ENCODE measurements around the gene PTPN13.

GRCh38 chr4:86706923-86707597, 112.9 kb downstream of the PTPN13 start:
- TF ChIP-seq, protein P1, sequence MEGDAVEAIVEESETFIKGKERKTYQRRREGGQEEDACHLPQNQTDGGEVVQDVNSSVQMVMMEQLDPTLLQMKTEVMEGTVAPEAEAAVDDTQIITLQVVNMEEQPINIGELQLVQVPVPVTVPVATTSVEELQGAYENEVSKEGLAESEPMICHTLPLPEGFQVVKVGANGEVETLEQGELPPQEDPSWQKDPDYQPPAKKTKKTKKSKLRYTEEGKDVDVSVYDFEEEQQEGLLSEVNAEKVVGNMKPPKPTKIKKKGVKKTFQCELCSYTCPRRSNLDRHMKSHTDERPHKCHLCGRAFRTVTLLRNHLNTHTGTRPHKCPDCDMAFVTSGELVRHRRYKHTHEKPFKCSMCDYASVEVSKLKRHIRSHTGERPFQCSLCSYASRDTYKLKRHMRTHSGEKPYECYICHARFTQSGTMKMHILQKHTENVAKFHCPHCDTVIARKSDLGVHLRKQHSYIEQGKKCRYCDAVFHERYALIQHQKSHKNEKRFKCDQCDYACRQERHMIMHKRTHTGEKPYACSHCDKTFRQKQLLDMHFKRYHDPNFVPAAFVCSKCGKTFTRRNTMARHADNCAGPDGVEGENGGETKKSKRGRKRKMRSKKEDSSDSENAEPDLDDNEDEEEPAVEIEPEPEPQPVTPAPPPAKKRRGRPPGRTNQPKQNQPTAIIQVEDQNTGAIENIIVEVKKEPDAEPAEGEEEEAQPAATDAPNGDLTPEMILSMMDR (conservative IDR thresholded peaks at IDR 0.05): no peak
- no peak for TF ChIP-seq ZFX (IDR thresholded peaks at IDR 0.05)
